Stomach (tissue), 9 donors: ENCODE results near the gene ANKRD33B. TPM values are rescaled to one million over a fixed set of nuclear protein-coding genes. Genes with fewer than 3 reads are reported as not detected.

Source experiments
- DNase-seq, 2 donors: peaks; one replicate each; pipeline versions ENCODE4 v3.0.0 to v3.0.0-alpha.2; 2013 to 2019
- H3K27ac ChIP-seq, 5 donors: fragments of 200-600 bp in 4 of 5; sonication (generic) in 4 of 5; one replicate each; pipeline ENCODE4 v1.5.1; 2013 to 2019; ENCODE audit warnings: mild to moderate bottlenecking in 1 of 5, moderate library complexity in 1 of 5
- H3K27me3 ChIP-seq, 3 donors: fragments of 200-600 bp; sonication (generic); one replicate each; pipeline ENCODE4 v1.5.1; 2017 to 2019; ENCODE audit warnings: mixed run types in 1 of 3
- H3K36me3 ChIP-seq, 4 donors: fragments of 200-600 bp; sonication (generic); 1 replicate in 3 of 4; 2 replicates in 1 of 4; pipeline ENCODE4 v1.5.1; 2016 to 2019
- H3K4me1 ChIP-seq, 4 donors: fragments of 200-600 bp; sonication (generic); one replicate each; pipeline ENCODE4 v1.5.1; 2016 to 2019
- H3K4me3 ChIP-seq, 4 donors: fragments of 200-600 bp; sonication (generic) in 3 of 4; one replicate each; pipeline ENCODE4 v1.5.1; 2016 to 2019; ENCODE audit warnings: mild to moderate bottlenecking in 1 of 4
- H3K9me3 ChIP-seq, 4 donors: fragments of 200-600 bp; sonication (generic); one replicate each; pipeline ENCODE4 v1.5.1; 2016 to 2019
- EP300 ChIP-seq: sonication (generic); formaldehyde crosslinking; IDR thresholded peaks from one replicate; pipeline ENCODE4 v1.6.1; 2017; ENCODE audit warnings: antibody characterized with exemption
- POLR2A ChIP-seq, 4 donors: fragments of 450-650 bp; IDR thresholded peaks; one replicate each; pipeline ENCODE4 v1.6.1; 2016; ENCODE audit warnings: antibody characterized with exemption in 4 of 4, control low read depth in 2 of 4, mild to moderate bottlenecking in 1 of 4, moderate library complexity in 1 of 4
- POLR2AphosphoS5 ChIP-seq, 3 donors: sonication (generic); formaldehyde crosslinking; IDR thresholded peaks; one replicate each; pipeline ENCODE4 v1.6.1; 2016; ENCODE audit warnings: antibody characterized with exemption in 3 of 3
- WGBS, 5 donors: extraction: QIAGEN DNeasy Blood & Tissue Kit in 3 of 5; methylation state at CpG; one replicate each; pipeline versions ENCODE4 v1.1.5 to v1.1.7; 2013 to 2018; 5-methylcytosine and 5-hydroxymethylcytosine counted together
- intact Hi-C: fragments of 100-400 bp; cut with DNase I; formaldehyde crosslinking; loops from one replicate; pipeline ENCODE4 v1.15.1; 2023; ENCODE audit warnings: low total_unique reads
- polyA plus RNA-seq, 3 donors: library from polyadenylated mRNA; stranded (reverse); fragments of 200-250 nt; gene quantifications; one replicate each; pipeline ENCODE4 v1.2.3, GENCODE V29; 2013
- total RNA-seq, 5 donors: library from RNA; depleted of rRNA; stranded (reverse); fragments of >200 nt; gene quantifications; one replicate each; pipeline versions ENCODE4 v1.1.0 to v1.2.3, GENCODE V29; 2014 to 2016
- TF ChIP-seq, protein P1 (sequence below), 7 experiments: fragments of 450-650 bp in 4 of 7; fragments of 200-600 bp in 3 of 7; sonication (generic) in 3 of 7; IDR thresholded peaks; one replicate each; pipeline ENCODE4 v1.5.1; 2016 to 2019; ENCODE audit warnings: antibody characterized with exemption in 7 of 7, control low read depth in 2 of 7, mild to moderate bottlenecking in 1 of 7
- donor health status: healthy with polysubstance abuse.
- donor health status: Bipolar disorder and iron deficiency.
- donor health status: healthy.

The ANKRD33B gene
- total and polyA plus RNA-seq, 8 donors: 0.45 to 6.4 (median 1.8) TPM

DNA sequence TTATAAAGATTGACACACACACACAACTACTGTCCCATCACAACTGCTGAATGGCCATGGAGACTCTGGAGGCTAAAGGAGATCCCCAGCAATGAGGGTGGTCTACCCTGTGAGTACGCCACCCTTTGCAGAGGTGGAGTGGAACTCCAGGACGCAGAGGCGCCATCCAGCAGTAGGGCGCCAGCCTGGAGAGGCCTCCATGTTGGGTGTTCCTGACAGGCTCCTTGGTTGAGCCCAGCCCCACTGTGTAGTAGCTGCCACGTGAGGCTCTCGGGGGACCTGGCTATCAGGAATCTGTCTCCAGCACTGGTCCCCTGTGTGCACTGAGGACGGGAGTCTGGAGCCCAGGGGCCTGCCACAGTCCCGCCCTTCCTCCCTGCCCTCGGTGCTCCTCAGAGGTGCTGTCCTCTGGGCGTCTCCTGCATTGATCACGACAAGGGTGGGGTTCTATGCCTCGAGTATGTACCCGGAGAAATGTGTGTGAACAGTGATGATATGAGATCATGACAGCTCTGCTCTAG is 124.8 kb downstream of the ANKRD33B start:
- no peak for TF ChIP-seq EP300
- TF ChIP-seq, protein P1, sequence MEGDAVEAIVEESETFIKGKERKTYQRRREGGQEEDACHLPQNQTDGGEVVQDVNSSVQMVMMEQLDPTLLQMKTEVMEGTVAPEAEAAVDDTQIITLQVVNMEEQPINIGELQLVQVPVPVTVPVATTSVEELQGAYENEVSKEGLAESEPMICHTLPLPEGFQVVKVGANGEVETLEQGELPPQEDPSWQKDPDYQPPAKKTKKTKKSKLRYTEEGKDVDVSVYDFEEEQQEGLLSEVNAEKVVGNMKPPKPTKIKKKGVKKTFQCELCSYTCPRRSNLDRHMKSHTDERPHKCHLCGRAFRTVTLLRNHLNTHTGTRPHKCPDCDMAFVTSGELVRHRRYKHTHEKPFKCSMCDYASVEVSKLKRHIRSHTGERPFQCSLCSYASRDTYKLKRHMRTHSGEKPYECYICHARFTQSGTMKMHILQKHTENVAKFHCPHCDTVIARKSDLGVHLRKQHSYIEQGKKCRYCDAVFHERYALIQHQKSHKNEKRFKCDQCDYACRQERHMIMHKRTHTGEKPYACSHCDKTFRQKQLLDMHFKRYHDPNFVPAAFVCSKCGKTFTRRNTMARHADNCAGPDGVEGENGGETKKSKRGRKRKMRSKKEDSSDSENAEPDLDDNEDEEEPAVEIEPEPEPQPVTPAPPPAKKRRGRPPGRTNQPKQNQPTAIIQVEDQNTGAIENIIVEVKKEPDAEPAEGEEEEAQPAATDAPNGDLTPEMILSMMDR (IDR thresholded peaks at IDR 0.05): no peak
- TF ChIP-seq POLR2AphosphoS5 (IDR thresholded peaks at IDR 0.05): no peak
- TF ChIP-seq POLR2A (IDR thresholded peaks at IDR 0.05): no peak
- 88 to 98% (median 95%) methylated on average over 9 to 13 of the region's 13 CpGs for WGBS, 5 donors
- H3K4me1 ChIP-seq: no peaks in the 10 kb centered on the region
- no peak for DNase-seq
- no peaks in the 10 kb centered on the region for H3K9me3 ChIP-seq
- H3K4me3 ChIP-seq: no peak overlapping the region
- intact Hi-C loops: no loop called here
- no peak overlapping the region for H3K27ac ChIP-seq
- H3K27me3 ChIP-seq: no peaks in the 10 kb centered on the region
- peaks cover 0 to 40% (median 33%) of the 10 kb centered on the region in 4 donors for H3K36me3 ChIP-seq

DNA sequence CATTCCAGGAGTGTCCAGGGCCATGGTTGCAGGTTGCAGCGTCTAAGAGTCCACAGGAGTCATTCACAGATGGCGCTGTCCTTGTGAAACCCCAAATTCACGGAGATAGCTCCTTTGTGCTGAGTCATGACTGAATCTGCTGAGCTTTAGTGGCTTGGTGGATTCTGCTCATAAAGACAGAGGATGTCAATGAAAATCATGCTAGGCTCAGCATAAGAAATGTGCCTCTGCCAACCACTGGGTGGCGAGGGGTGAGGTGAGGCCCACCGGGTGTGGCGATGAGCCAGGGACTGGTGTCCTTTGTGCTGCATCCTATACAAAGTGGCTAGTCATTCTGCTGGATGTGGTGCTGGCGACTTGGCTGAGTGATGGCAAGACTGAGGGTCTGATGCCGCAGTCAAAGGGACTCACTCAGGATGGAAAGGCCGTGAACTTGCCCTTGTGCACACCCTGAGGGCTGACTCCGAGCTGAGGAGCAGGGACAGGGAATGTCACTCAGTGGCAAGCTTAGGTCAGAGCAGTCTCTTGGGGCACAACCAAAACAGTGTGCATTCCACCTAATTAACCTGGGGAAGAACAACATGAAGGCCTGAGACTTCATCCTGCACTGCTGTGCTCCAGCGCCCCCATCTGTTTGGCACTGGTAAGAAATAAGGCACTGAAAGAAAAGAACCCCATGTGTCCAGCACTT is 125.7 kb downstream of the ANKRD33B start:
- no peak for TF ChIP-seq EP300
- TF ChIP-seq, protein P1 (IDR thresholded peaks at IDR 0.05): no peak
- TF ChIP-seq POLR2AphosphoS5 (IDR thresholded peaks at IDR 0.05): no peak
- TF ChIP-seq POLR2A (IDR thresholded peaks at IDR 0.05): no peak
- H3K4me1 ChIP-seq: peaks cover 0 to 2% (median 2%) of the 10 kb centered on the region in 4 donors
- no peak for DNase-seq
- no peak overlapping the region for H3K4me3 ChIP-seq
- peaks cover 0 to 39% (median 31%) of the 10 kb centered on the region in 4 donors for H3K36me3 ChIP-seq
- intact Hi-C loops: no loop called here
- 78 to 90% (median 85%) methylated on average over 11 of the region's 11 CpGs for WGBS, 5 donors
- H3K27me3 ChIP-seq: no peaks in the 10 kb centered on the region
- H3K27ac ChIP-seq: no peak overlapping the region
- no peaks in the 10 kb centered on the region for H3K9me3 ChIP-seq

GRCh38 chr5:10690460-10691440 is 126.9 kb downstream of the ANKRD33B start:
- H3K27me3 ChIP-seq: no peaks in the 10 kb centered on the region
- peaks cover 0 to 30% (median 24%) of the 10 kb centered on the region in 4 donors for H3K36me3 ChIP-seq
- WGBS, 5 donors: 80 to 91% (median 90%) methylated on average over 14 of the region's 14 CpGs
- no peaks in the 10 kb centered on the region for H3K9me3 ChIP-seq
- intact Hi-C loops: no loop called here
- peaks cover 0 to 15% (median 9%) of the 10 kb centered on the region in 4 donors for H3K4me1 ChIP-seq
- H3K4me3 ChIP-seq: no peak overlapping the region
- no peak overlapping the region for H3K27ac ChIP-seq
- DNase-seq: no peak
- TF ChIP-seq POLR2A (IDR thresholded peaks at IDR 0.05) (no peak), POLR2AphosphoS5 (IDR thresholded peaks at IDR 0.05) (no peak), EP300 (no peak)
- TF ChIP-seq, protein P1 (IDR thresholded peaks at IDR 0.05): no peak
